ENCODE measurements around the gene TLR3. TPM values are rescaled to one million over a fixed set of nuclear protein-coding genes. Genes with fewer than 3 reads are reported as not detected.
"Not testable (repeated sequence)": the region's sequence is repeated elsewhere in the genome, so short reads cannot be mapped to it uniquely, and the experiment has no call there.

TLR3 gene
- total RNA-seq, 2 donors from 2014 or later = 1.2 to 1.8 TPM

- H3K27ac Mint-ChIP-seq = no peak overlapping the region
- H3K4me1 Mint-ChIP-seq (ENCODE audit: low read depth in 2 of 2) = peaks cover 0 to 2% of the 10 kb centered on the region in 2 donors
- H3K27me3 Mint-ChIP-seq = peaks cover 30 to 46% of the 10 kb centered on the region in 2 donors
- H3K4me3 Mint-ChIP-seq = no peak overlapping the region
- no peak for DNase-seq (ENCODE audit: low spot score)
- ATAC-seq = no peak
- no peaks in the 10 kb centered on the region for H3K36me3 Mint-ChIP-seq
- H3K9me3 Mint-ChIP-seq = peaks cover 2% of the 10 kb centered on the region
Observed at GRCh38 chr4:186033027-186033426, 35.9 kb upstream of the TLR3 start.

DNA sequence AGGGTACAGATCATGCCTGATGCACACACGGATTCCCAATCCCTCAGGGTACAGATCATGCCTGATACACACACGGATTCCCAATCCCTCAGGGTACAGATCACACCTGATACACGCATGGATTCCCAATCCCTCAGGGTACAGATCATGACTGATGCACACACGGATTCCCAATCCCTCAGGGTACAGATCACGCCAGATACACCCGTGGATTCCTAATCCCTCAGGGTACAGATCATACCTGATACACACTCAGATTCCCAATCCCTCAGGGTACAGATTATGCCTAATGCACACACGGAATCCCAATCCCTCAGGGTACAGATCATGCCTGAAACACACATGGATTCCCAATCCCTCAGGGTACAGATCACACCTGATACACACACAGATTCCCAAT is 34.3 kb upstream of the TLR3 start:
- H3K27ac Mint-ChIP-seq; DNase-seq (ENCODE audit: low spot score); H3K9me3 Mint-ChIP-seq; ATAC-seq; H3K4me1 Mint-ChIP-seq (ENCODE audit: low read depth in 2 of 2); H3K4me3 Mint-ChIP-seq; H3K36me3 Mint-ChIP-seq: not testable (repeated sequence)
- peaks cover 35 to 52% of the 10 kb centered on the region in 2 donors for H3K27me3 Mint-ChIP-seq

DNA sequence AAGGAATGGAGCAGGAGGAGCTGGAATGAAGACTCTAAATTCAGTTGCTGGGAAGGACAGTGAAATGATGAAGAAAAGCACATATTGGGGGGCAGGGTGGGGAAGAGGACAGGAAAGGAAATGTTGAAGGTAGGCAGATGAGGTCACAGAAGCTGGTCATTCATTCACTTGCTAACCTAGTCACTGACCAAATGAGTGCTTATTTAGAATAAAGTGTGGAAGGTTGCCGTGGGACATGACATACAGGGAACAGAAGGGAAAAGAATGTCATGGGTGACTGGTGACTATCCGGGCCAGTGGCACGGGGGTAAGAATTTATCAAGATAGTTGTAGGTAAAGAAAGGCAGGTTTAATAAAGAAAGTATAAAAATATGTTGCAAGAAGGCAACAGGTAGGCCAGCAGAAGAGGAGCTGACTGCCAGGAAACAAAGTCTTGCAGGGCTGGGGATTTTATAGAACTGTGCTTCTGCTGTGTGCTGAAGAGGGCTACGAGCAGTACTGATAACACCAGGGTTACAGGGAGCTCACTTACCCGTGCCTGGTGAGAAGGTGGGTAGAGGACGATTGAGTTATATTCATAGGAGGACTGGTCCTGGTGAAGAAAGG is 31.9 kb upstream of the TLR3 start:
- H3K27me3 Mint-ChIP-seq = peaks cover 26 to 39% of the 10 kb centered on the region in 2 donors
- DNase-seq (ENCODE audit: low spot score) (no peak), ATAC-seq (no peak)
- peaks cover 0 to 6% of the 10 kb centered on the region in 2 donors for H3K4me1 Mint-ChIP-seq (ENCODE audit: low read depth in 2 of 2)
- no peak overlapping the region for H3K27ac Mint-ChIP-seq
- no peak overlapping the region for H3K4me3 Mint-ChIP-seq
- peaks cover 2% of the 10 kb centered on the region for H3K9me3 Mint-ChIP-seq
- no peaks in the 10 kb centered on the region for H3K36me3 Mint-ChIP-seq

- ATAC-seq = no peak
- peaks cover 2% of the 10 kb centered on the region for H3K9me3 Mint-ChIP-seq
- peaks cover 24 to 37% of the 10 kb centered on the region in 2 donors for H3K27me3 Mint-ChIP-seq
- no peaks in the 10 kb centered on the region for H3K36me3 Mint-ChIP-seq
- no peak for DNase-seq (ENCODE audit: low spot score)
- peaks cover 0 to 6% of the 10 kb centered on the region in 2 donors for H3K4me1 Mint-ChIP-seq (ENCODE audit: low read depth in 2 of 2)
- no peak overlapping the region for H3K27ac Mint-ChIP-seq
- no peak overlapping the region for H3K4me3 Mint-ChIP-seq
Observed at GRCh38 chr4:186037692-186038658, 31.0 kb upstream of the TLR3 start.

DNA sequence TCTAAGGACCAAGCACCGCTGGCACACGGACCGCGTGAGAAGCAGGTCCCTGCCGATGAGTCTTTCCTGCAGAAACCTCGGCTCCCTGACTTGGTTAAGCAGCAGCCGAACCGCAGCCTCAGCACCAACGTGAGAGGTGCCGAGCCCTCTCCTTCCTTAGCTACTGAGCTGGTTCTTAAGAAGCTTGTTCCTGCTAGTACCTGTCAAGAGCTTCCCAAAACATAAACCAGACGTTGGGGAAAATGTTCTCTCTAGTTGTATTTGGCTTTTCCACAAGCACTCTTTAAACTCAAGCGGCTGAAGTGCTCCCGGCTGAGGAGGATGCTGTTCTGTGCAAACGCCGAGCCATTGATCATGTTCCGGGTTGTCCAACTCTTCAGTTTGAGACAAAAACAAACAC is 29.3 kb upstream of the TLR3 start:
- H3K4me1 Mint-ChIP-seq (ENCODE audit: low read depth in 2 of 2) = peaks cover 0 to 6% of the 10 kb centered on the region in 2 donors
- ATAC-seq (no peak), DNase-seq (ENCODE audit: low spot score) (no peak)
- H3K27me3 Mint-ChIP-seq = peaks cover 24 to 36% of the 10 kb centered on the region in 2 donors
- no peak overlapping the region for H3K4me3 Mint-ChIP-seq
- peaks cover 2% of the 10 kb centered on the region for H3K9me3 Mint-ChIP-seq
- no peak overlapping the region for H3K27ac Mint-ChIP-seq
- no peaks in the 10 kb centered on the region for H3K36me3 Mint-ChIP-seq

DNA sequence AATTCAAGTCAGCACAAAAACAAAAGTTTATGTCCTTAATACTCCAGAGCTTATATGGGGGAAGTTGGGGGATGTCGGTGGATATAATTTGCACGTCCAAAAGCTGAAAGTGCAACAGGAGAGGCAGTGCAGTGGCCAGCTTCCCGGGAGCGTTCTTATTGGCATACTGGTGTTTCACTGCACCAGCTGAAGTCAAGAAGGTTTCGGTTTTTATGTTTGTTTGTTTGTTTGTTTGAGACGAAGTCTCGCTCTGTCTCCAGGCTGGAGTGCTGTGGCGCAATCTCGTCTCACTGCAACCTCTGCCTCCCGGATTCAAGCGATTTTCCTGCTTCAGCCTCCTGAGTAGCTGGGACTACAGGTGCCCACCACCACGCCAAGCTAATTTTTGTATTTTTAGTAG is 28.6 kb upstream of the TLR3 start:
- Mint-ChIP-seq H3K4me3 (no peak overlapping the region), H3K9me3 (no peaks in the 10 kb centered on the region), H3K4me1 (ENCODE audit: low read depth in 2 of 2) (peaks cover 0 to 6% of the 10 kb centered on the region in 2 donors), H3K27ac (no peak overlapping the region), H3K36me3 (no peaks in the 10 kb centered on the region), H3K27me3 (peaks cover 20 to 30% of the 10 kb centered on the region in 2 donors)
- ATAC-seq (no peak), DNase-seq (ENCODE audit: low spot score) (no peak)

DNA sequence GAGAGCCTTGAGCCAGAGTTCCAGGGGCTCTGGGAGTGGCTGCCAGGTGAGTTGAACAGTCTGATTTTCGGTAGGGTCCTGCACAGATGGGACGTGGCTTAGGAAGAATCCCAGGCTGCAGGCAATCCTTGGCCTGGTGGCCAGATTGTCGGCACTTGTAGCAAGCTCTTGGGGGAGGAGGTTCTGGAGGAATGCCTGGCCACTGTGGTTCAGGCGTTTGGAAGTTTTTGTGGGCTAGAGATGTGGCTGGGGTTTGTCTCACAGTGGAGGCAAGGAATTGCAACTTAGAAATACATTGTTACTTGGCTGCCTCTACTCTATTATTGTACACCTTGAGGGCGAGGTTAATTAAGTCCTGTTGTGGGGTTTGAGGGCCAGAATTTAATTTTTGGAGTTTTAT is 21.5 kb upstream of the TLR3 start:
- H3K36me3 Mint-ChIP-seq; H3K4me3 Mint-ChIP-seq; ATAC-seq; H3K27ac Mint-ChIP-seq; H3K4me1 Mint-ChIP-seq (ENCODE audit: low read depth in 2 of 2); H3K9me3 Mint-ChIP-seq; H3K27me3 Mint-ChIP-seq; DNase-seq (ENCODE audit: low spot score): not testable (repeated sequence)

GRCh38 chr4:186050135-186050534 is 18.8 kb upstream of the TLR3 start:
- H3K9me3 Mint-ChIP-seq; DNase-seq (ENCODE audit: low spot score); ATAC-seq; H3K4me1 Mint-ChIP-seq (ENCODE audit: low read depth in 2 of 2); H3K27me3 Mint-ChIP-seq; H3K4me3 Mint-ChIP-seq; H3K27ac Mint-ChIP-seq; H3K36me3 Mint-ChIP-seq: not testable (repeated sequence)

DNA sequence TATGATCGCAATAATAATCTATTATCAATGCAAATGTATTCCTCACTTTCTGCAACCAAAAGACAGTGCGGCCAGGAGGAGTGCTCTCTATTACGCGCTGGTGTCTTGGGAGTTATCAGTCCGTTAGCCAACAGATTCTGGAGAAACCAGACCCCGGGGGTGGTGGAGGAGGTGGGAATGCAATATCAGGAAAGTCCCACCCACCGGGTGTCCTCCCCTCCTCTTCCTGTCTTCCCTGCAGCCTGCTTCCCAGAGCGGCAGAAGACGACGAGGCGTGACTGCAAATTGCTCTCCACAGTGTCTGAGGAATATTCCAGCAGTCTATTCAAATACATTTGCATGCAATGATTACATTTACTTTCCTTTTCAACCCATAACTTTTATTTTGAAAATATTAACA is 17.9 kb upstream of the TLR3 start:
- H3K27me3 Mint-ChIP-seq = peaks cover 0 to 8% of the 10 kb centered on the region in 2 donors
- H3K9me3 Mint-ChIP-seq = no peaks in the 10 kb centered on the region
- no peaks in the 10 kb centered on the region for H3K36me3 Mint-ChIP-seq
- no peaks in the 10 kb centered on the region for H3K4me1 Mint-ChIP-seq (ENCODE audit: low read depth in 2 of 2)
- DNase-seq (ENCODE audit: low spot score) = no peak
- H3K4me3 Mint-ChIP-seq = no peak overlapping the region
- ATAC-seq = no peak
- H3K27ac Mint-ChIP-seq = no peak overlapping the region

DNA sequence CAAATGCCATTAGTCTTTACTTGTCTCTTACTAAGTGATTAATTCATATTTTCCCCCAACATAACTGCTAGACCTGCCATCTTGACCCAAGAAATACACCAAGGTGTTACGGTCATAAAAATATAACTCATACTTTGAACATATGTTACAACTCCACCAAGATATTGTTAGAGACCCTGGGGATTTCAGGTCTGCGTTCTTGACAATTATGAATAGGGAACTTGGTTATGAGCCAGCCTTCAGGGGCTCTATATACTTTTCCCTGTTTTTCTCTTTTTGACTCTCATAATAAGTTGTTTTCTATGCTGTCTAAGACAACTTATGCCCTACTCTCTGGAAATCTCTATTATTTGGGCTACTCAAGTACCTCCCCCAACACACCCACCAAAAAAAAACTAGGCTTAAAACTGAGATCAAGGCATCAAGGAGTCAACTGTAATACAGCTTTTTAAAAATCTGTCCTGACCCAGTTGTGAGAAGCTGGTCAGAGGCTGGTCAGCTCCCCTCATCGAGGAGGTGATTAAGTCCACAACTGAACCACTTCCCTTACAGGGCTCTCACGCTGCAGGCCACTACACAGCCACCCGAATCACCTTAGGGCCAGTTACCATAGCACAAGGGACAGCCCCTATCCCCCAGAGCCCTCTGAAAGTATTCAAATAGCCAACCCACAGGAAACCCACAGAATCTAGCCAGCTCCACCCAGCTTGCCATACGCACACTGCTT is 10.5 kb upstream of the TLR3 start:
- DNase-seq (ENCODE audit: low spot score) (peak; percentile 74), ATAC-seq (peak; percentile 99)
- peaks cover 0 to 7% of the 10 kb centered on the region in 2 donors for H3K27me3 Mint-ChIP-seq
- H3K27ac Mint-ChIP-seq = peak overlapping the region; percentile 39 to 77
- H3K36me3 Mint-ChIP-seq = peaks cover 9% of the 10 kb centered on the region
- no peaks in the 10 kb centered on the region for H3K9me3 Mint-ChIP-seq
- H3K4me1 Mint-ChIP-seq (ENCODE audit: low read depth in 2 of 2) = peaks cover 19 to 25% of the 10 kb centered on the region in 2 donors
- peak overlapping the region; percentile 62 for H3K4me3 Mint-ChIP-seq

GRCh38 chr4:186058980-186059316 is 10.0 kb upstream of the TLR3 start:
- ATAC-seq (no peak), DNase-seq (ENCODE audit: low spot score) (no peak)
- Mint-ChIP-seq H3K4me3 (peak overlapping the region; percentile 62), H3K9me3 (no peaks in the 10 kb centered on the region), H3K4me1 (ENCODE audit: low read depth in 2 of 2) (peaks cover 19 to 25% of the 10 kb centered on the region in 2 donors), H3K36me3 (peaks cover 9% of the 10 kb centered on the region), H3K27me3 (peaks cover 0 to 7% of the 10 kb centered on the region in 2 donors), H3K27ac (peak overlapping the region; percentile 39 to 77)

GRCh38 chr4:186061921-186062320 is 7.0 kb upstream of the TLR3 start:
- Mint-ChIP-seq H3K27ac (no peak overlapping the region), H3K36me3 (peaks cover 9% of the 10 kb centered on the region), H3K4me1 (ENCODE audit: low read depth in 2 of 2) (peaks cover 19 to 25% of the 10 kb centered on the region in 2 donors), H3K4me3 (no peak overlapping the region), H3K27me3 (peaks cover 0 to 7% of the 10 kb centered on the region in 2 donors), H3K9me3 (no peaks in the 10 kb centered on the region)
- ATAC-seq (no peak), DNase-seq (ENCODE audit: low spot score) (no peak)

DNA sequence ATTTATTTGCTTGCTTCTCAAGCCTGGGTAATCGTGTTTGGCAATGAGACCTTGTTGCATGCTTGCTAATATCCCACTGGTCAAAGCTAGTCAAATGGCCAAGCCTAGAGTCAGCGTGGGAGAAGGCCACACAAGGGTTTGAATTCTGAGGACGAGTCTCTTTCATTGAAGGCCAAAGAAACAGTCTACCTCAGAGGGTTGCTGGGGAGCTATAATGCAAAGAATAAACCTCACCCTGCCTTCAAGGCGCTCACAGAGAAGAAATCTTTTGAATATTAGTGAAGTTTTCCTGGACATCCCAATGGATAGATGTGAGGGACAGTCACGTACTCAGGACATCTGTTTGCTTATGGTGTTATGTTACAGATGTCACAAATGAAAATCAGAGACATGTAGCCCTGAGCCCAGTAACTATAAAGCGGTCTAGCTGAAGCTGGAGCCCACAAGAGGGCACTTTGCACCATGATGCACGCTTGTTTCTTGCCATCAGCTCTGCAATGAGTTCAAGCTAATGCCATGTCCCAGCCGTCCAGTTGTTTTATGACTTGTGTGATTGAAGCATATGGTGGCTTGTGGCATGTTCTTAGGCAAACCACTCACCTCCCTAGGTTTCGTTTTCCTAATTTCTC is 1.1 kb upstream of the TLR3 start:
- Mint-ChIP-seq H3K27ac (no peak overlapping the region), H3K9me3 (no peaks in the 10 kb centered on the region), H3K36me3 (no peaks in the 10 kb centered on the region), H3K4me3 (peak overlapping the region; percentile 84), H3K27me3 (no peaks in the 10 kb centered on the region), H3K4me1 (ENCODE audit: low read depth in 2 of 2) (peaks cover 21 to 29% of the 10 kb centered on the region in 2 donors)
- peak; percentile 64 to 69 for ATAC-seq
- DNase-seq (ENCODE audit: low spot score) = no peak
